Measurements from ENCODE around the gene C1orf105.

The C1orf105 gene

DNA sequence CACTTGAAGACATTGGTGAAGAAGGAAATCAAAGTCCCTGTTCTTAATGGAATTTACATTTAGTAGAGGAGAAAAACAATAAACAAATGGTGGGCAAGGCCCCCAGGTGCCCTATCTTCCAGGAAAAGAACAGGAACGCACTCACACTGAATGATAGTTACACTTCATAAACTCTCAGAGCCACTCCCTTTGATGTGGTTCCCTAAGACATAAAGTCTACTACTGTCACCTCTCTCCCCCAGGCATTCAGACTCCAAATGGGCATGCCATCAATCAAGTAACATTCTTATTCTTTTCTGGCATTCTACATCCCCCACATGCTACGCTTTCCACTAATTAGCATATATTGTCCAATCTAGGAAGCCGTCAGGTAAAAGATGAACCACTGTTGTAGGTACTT lies 59.9 kb downstream of the C1orf105 start:
- Histone ChIP-seq H3K4me3 (ENCODE audit: insufficient read depth, low read length, poor library complexity, severe bottlenecking) (no peak overlapping the region), H3K9me3 (ENCODE audit: insufficient read depth, low read length) (no peaks in the 10 kb centered on the region), H3F3A (ENCODE audit: insufficient read depth) (no peaks in the 10 kb centered on the region), H3K9ac (ENCODE audit: low read length) (no peak overlapping the region), H3K4me2 (ENCODE audit: low read depth, low read length, poor library complexity, severe bottlenecking) (no peak overlapping the region), H3K36me3 (ENCODE audit: low read length) (no peaks in the 10 kb centered on the region), H2AFZ (ENCODE audit: low read depth, low read length, severe bottlenecking) (no peak overlapping the region), H3K79me2 (ENCODE audit: insufficient read depth, low read length) (no peaks in the 10 kb centered on the region), H3K27me3 (ENCODE audit: low read length) (no peaks in the 10 kb centered on the region), H4K20me1 (ENCODE audit: low read depth, low read length) (no peaks in the 10 kb centered on the region), H3K27ac (ENCODE audit: low read depth, low read length) (no peak overlapping the region), H3K9me2 (replicated peaks; ENCODE audit: insufficient read depth, low read length) (no peaks in the 10 kb centered on the region)
- TF ChIP-seq EZH2phosphoT487 (conservative IDR thresholded peaks at IDR 0.05; ENCODE audit: low read length) = no peak
- TF ChIP-seq, protein P1, sequence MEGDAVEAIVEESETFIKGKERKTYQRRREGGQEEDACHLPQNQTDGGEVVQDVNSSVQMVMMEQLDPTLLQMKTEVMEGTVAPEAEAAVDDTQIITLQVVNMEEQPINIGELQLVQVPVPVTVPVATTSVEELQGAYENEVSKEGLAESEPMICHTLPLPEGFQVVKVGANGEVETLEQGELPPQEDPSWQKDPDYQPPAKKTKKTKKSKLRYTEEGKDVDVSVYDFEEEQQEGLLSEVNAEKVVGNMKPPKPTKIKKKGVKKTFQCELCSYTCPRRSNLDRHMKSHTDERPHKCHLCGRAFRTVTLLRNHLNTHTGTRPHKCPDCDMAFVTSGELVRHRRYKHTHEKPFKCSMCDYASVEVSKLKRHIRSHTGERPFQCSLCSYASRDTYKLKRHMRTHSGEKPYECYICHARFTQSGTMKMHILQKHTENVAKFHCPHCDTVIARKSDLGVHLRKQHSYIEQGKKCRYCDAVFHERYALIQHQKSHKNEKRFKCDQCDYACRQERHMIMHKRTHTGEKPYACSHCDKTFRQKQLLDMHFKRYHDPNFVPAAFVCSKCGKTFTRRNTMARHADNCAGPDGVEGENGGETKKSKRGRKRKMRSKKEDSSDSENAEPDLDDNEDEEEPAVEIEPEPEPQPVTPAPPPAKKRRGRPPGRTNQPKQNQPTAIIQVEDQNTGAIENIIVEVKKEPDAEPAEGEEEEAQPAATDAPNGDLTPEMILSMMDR (IDR thresholded peaks at IDR 0.05; ENCODE audit: insufficient read depth, low read length, poor library complexity, severe bottlenecking) = no peak

DNA sequence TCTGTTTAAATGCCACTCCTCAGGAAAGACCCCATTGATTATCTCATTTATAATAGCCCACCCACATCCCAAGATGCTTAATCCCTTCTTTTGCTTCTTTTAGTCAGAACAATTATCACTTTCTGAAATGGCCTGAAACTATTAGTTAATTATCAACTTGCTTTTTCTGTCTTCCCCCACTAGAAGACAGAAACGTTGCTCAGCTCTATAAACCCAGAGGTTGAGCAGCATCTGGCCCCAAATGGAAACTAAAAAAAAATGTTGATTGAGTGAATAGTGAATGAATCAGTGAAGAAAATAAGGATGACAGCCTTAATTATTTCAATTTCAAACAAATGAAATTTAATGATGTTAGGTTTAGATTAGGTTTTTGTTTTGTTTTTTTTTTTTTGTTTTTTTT lies 61.6 kb downstream of the C1orf105 start:
- H3K9ac ChIP-seq (ENCODE audit: low read length) = no peak overlapping the region
- no peaks in the 10 kb centered on the region for H3K27me3 ChIP-seq (ENCODE audit: low read length)
- H3K9me3 ChIP-seq (ENCODE audit: insufficient read depth, low read length) = no peaks in the 10 kb centered on the region
- no peak overlapping the region for H3K4me2 ChIP-seq (ENCODE audit: low read depth, low read length, poor library complexity, severe bottlenecking)
- no peak overlapping the region for H3K4me3 ChIP-seq (ENCODE audit: insufficient read depth, low read length, poor library complexity, severe bottlenecking)
- TF ChIP-seq EZH2phosphoT487 (conservative IDR thresholded peaks at IDR 0.05; ENCODE audit: low read length) = no peak
- TF ChIP-seq, protein P1 (IDR thresholded peaks at IDR 0.05; ENCODE audit: insufficient read depth, low read length, poor library complexity, severe bottlenecking) = no peak
- no peak overlapping the region for H2AFZ ChIP-seq (ENCODE audit: low read depth, low read length, severe bottlenecking)
- no peaks in the 10 kb centered on the region for H3K79me2 ChIP-seq (ENCODE audit: insufficient read depth, low read length)
- H3K27ac ChIP-seq (ENCODE audit: low read depth, low read length) = no peak overlapping the region
- no peaks in the 10 kb centered on the region for H3K36me3 ChIP-seq (ENCODE audit: low read length)
- no peaks in the 10 kb centered on the region for H4K20me1 ChIP-seq (ENCODE audit: low read depth, low read length)
- no peaks in the 10 kb centered on the region for H3K9me2 ChIP-seq (replicated peaks; ENCODE audit: insufficient read depth, low read length)
- H3F3A ChIP-seq (ENCODE audit: insufficient read depth) = no peaks in the 10 kb centered on the region

DNA sequence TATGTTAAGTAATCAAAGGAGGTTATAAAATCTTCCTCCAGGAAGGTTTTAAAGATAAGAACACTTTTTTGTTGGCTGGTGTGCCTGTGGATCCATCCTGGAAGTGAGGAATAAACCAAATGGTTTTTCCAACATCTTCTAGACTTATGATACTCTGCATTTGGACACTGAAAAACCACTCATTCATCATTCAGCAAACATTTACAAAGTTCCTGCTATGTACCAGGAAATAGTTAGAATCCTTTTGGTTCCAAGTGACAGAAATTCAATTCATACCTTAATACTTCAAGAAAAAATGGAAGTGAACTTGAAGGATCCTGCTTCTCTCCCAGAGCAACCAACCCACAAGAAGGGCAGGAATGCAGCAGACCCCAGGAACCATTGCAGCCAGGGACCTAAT lies 63.0 kb downstream of the C1orf105 start:
- Histone ChIP-seq H3K79me2 (ENCODE audit: insufficient read depth, low read length) (no peaks in the 10 kb centered on the region), H3K9ac (ENCODE audit: low read length) (no peak overlapping the region), H3K36me3 (ENCODE audit: low read length) (no peaks in the 10 kb centered on the region), H3K27ac (ENCODE audit: low read depth, low read length) (no peak overlapping the region), H3K4me3 (ENCODE audit: insufficient read depth, low read length, poor library complexity, severe bottlenecking) (no peak overlapping the region), H4K20me1 (ENCODE audit: low read depth, low read length) (no peaks in the 10 kb centered on the region), H2AFZ (ENCODE audit: low read depth, low read length, severe bottlenecking) (no peak overlapping the region), H3K4me2 (ENCODE audit: low read depth, low read length, poor library complexity, severe bottlenecking) (no peak overlapping the region), H3F3A (ENCODE audit: insufficient read depth) (no peaks in the 10 kb centered on the region), H3K9me2 (replicated peaks; ENCODE audit: insufficient read depth, low read length) (no peaks in the 10 kb centered on the region), H3K9me3 (ENCODE audit: insufficient read depth, low read length) (no peaks in the 10 kb centered on the region), H3K27me3 (ENCODE audit: low read length) (no peaks in the 10 kb centered on the region)
- TF ChIP-seq, protein P1 (IDR thresholded peaks at IDR 0.05; ENCODE audit: insufficient read depth, low read length, poor library complexity, severe bottlenecking) = no peak
- TF ChIP-seq EZH2phosphoT487 (conservative IDR thresholded peaks at IDR 0.05; ENCODE audit: low read length) = no peak

Measured in SU-DHL-6 (cell line).